ENCODE measurements around the gene DEF6.

The DEF6 gene

DNA sequence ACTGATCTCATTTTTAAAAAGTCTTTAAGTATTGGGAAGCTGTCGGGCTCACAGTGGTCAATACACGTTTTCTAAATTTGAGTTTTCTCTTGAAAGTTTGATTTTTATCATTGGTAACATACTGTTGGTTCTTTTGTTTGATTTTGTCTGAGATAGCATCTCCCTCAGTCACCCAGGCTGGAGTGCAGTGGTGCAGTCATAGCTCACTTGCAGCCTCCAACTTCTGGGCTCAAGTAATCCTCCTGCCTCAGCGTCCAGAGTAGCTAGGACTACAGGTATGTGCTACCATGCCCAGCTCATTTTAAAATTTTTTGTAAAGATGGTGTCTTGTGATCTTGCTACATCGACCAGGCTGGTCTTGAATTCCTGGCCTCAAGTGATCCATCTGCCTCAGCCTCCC lies 53.8 kb downstream of the DEF6 start:
- no peak for DNase-seq

DNA sequence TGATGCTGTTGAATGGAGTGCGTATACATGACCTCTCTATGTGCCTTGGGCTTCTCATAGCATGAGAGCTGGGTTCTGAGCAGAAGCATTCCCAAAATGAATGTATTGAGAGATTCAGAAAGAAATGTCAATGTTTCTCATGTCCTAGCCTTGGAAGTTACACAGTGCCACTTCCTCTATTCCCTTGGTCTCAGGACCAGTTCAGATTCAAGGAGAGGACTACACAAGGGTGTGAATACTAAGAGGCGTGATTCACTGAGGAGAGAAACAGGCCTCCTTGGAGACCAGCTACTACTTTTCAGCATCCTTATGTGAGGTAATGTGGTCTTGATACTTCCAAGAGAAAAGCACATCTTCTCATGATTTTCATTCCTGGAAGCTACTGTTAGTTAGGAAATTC lies 55.1 kb downstream of the DEF6 start:
- no peak for DNase-seq

DNA sequence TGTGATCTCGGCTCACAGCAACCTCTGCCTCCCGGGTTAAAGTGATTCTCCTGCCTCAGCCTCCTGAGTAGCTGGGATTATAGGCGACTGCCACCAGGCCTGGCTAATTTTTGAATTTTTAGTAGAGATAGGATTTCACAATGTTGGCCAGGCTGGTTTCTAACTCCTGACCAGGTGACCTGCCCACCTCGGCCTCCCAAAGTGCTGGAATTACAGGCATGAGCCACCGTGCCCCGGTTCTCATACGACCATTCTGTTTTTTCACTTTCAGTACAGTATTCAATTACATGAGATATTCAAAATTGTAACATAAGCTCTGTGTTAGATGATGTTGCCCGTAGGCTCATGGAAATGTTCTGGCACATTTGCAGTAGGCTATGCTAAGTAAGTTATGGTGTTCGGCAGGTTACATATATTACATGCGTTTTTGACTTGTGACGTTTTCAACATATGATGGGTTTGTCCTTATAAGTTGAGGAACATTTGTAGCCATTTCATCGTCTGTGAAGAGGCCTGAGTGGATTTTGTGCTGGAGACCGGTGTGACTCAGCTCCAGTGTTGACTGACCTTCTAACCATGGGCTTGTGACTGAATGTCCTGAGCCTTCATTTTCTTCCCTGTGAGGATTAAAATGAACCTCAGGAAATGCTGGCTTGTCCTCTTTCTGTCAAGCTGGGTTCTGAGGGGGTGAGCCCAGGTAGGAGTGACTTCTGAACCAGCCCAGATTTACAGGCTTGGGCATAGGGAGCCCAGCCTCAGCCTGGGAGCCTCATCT lies 56.9 kb downstream of the DEF6 start:
- no peak for DNase-seq

DNA sequence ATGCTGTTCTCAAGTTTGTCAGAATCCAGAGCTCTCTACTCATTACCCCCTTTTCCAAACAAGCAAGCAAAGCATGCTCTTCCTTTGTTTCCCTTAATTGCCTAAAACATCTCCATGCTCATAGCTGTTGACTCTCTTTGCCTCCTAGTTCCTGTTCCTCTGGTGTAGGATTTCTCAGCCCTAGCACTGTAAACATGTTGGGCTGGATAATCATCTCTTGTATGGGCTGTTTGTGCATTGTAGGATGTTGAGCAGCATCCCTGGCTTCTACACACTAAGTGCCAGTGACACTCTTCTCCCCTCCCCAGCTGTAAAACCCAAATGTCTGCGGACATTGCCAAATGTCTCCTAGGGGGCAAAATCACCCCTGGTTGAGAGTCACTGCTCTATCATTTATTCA lies 58.8 kb downstream of the DEF6 start:
- no peak for DNase-seq

DNA sequence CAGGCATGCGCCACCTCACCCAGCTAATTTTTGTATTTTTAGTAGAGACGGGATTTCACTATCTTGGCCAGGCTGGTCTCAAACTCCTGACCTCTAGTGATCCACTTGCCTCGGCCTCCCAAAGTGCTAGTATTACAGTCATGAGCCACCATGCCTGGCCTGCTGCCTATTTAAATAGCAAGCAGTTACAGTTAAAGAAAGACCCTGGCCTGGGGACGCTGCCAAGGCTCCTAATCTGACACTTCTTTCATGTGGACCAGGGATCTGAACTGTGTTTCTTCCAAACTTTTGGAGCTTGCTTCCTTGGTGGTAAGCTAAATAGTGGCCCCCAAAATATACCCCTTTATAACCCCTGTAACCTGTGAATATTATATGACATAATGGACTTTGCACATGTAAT lies 60.1 kb downstream of the DEF6 start:
- no peak for DNase-seq

DNA sequence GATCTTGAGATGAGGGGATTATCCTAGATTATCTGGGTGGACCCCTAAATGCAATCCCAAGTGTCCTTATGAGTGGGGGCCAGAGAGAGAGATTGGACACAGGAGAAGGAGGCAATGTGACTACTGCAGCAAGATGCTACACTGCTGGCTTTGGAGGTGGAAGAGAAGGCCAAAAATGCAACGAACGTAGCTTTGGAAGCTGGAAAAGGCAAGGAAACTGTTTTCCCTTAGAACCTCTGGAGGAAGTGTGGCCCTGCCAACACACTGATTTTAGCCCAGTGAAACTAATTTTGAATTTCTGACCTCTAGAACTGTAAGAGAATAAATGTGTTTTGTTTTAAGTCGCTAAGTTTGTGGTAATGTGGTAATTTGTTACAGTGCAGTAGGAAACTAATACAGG lies 60.5 kb downstream of the DEF6 start:
- DNase-seq: no peak

DNA sequence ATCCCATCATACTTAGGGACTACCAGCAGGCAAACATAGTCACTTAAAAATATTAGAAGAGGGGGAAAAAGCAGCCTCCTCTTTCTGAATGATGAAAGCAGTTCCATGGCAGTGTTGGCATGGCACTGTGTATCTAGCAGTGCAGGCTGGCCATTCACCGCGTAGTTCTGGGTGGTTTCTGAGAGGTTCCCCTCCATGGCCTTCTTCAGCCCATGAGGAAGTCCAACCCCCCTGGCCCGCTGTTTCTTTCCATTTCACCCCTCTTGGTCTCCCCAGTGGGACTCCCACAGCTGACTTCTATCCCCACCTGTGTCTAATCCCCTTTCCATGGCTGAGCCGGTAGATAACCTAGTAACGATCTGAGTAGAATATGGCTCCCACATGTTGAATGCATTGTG lies 61.7 kb downstream of the DEF6 start:
- no peak for DNase-seq

DNA sequence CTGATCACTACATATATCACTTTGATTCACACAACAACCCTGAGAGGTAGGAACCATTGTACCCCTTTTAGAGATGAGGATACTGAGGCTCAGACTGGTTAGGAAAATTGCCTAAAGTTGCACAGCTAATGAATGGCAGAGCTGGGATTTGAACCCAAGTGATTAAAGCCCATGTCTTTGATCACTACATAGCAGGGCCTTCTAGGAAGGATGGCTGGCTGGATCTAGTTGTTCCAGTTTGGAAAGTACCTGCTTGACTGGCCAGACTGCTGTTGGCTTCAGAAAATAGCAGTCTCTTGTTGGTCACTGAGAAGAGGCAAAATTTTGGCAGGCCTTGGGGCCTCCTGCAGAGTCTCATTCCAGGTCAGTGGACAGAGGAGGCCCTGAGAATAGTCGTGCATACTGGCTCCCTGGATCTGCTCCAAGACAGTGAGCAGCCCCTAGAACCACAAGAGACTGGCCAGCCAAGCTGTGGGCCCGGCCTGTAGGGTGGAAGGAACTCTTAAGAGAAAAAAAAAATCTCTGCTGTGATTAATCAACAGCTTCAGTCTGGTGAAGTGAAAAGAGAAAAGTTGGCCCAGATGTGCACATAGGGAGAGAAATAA lies 62.2 kb downstream of the DEF6 start:
- DNase-seq: peak; percentile 73

DNA sequence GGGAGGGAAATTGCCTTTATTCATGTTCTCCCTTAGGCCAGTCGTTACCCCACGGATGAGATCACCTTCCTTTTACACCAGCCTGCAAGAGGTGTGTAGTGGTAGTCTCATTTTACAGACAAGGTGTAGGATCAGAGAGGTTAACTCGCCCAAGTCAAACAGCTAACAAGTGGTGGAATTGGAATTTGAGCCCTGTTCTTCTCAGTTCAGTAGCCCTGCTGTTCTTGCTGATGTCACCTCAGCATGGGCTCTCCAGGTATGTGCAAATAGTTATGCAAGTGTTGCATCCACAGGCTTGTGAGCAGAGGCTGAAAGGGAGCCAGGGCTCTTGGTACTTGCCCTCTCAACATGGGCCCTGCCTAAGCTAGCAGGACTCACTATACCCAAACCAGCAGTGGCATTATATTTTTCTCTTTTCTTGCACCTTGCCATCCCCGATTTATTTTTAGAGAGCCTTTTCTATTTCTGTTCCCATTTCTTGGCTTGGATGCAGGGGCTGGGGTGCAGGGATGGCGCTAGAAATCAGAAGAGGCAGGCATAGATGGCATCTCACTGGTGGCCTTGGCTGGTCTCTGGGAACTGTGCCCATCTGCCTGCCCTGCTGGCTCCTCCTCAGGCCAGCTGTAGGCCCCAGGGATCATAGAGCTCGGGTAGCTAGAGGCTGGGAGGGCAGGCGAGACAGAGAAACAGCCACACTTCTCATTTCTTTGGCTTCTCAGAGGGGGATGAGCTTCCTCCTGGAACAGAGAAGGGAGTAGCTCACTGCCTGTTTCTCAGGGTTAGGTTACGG lies 62.9 kb downstream of the DEF6 start:
- DNase-seq: peak; percentile 19

DNA sequence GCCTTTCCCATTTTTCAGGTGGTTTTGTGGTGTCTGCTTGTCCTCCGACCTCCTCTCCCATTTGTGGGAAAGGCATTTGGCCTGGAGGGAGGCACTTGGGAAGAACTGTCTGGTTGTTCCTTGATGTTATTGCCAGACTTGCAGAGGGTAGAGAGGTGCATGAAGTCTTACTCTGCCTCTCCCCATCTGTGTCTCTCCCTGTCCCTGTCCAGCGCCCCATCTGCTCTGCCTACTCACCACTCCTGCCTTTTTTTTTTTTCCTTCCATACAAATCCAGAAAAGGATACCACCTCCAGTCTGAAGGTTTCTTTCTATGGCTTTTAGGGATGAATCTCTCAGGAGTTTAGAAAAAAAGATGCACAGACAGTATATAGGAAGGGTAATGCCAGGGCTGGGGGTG lies 64.6 kb downstream of the DEF6 start:
- DNase-seq: no peak

DNA sequence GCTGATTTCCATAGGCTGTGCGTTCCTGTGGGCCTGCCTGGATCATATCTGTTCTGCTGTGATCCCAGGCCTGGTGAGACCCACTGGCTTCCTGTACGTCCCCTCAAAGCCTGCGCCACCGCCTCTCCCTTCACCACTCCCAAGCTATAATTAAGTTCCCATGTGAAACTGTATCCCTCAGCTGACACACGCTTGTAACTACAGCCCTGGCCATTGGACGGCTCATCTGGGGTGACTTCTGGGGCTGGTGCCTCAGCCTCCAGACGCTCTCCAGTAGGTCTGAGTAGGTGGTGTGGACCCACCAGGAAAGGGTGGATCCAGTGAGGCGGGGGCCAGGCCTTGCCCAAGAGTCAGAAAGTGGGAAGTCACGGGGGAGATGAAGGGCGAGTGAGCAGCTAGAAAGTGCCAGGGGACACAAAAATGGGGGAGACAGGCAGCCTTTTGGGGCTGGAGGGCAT lies 65.7 kb downstream of the DEF6 start:
- peak; percentile 89 for DNase-seq

DNA sequence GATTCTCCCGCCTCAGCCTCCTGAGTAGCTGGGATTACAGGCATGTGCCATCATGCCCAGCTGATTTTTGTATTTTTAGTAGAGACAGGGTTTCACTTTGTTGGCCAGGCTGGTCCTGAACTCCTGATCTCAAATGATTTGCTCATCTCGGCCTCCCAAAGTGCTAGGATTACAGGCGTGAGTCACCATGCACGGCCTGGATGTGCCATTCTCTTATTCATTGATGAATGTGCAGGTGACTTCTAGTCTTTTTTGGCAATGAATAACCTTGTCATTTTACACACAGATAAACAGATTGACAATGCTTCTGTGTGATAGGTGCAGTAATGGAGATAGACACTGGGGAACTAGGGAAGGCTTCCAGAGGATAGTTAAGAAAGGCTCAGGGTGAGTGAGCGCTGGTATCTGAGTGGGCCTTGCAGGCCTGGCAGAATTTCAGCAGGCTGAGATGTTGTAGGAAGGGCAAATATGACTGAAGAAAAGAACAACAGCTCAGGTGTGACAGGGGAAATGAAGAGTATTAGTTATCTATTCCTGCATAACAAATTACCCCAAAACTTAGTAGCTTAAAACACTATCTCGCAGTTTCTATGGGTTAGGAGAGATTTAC lies 68.1 kb downstream of the DEF6 start:
- no peak for DNase-seq

DNA sequence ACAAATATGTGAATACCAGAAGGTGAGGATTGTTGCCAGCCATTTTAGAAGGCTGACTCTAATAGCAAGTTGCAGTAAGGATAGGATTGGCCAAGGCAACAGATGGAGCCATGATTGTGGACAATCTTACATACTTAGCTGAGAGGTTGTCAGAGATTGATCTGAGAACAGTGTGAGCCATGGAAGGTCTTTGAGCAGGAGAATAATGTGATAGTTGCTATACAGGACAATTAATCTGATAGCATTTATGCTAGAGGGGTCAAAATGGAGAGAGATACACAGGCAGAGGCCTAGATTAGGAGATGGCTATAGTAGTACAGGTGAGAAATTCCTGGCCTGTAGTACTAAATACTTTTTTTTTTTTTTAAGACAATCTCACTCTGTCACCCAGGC lies 68.6 kb downstream of the DEF6 start:
- DNase-seq: no peak

DNA sequence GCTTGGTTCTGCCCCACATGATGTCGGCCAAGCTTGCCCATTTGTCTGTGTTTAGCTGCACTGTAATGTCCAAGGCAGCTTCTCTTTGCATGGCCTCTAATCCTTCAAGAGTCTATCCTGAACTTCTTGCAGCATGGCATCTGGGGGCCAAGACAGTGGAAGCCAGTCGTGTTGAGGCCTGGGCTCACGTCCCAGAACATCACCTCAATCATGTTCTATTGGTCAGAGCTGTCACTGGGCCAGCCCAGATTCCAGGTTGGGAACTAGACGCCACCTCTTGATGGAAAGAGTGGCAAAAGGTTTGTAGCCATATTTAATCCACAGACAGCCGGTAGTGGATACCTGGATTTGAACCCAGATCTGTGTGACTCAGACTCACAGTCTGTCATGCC lies 70.0 kb downstream of the DEF6 start:
- no peak for DNase-seq

DNA sequence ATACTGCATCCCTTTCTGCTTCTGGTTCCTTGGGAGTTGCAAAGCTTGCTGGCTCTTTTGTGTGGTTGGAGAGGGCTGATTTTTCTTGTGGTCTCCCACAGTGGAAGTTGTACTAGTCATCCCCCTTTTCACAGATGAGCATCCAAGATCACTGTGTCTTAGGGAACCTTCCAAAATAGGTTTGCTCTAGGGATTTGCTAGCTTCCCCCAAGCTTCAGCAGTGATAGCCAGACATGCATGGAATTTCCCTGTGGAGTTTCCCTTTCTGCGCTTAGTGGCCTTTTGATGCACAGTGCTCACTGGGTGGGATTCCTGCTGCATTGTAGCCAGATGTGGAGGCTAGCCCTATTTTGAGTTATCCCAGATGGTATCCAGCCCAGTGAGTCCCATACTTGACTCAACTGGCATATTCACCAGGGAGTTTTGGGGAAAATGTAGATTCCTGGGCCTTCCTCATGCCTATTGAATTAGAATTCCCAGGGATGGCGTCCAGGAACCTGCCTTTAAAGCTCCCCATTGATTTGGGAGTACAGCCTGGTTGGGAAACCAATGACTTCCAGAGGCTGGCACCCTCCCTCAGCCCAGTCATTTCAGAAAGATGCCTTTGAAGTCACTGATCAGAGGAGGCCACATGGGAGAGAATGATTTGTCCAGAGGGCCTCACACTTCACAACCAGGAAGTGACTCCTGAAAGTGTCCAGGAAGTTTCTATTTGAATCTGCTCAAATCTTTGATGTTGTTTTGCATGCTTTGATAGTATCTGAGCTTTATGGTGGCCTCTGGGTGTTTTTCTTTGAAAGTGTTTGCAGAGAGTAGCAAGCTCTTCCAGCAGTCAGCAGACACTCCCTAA lies 70.6 kb downstream of the DEF6 start:
- DNase-seq: peak; percentile 92

DNA sequence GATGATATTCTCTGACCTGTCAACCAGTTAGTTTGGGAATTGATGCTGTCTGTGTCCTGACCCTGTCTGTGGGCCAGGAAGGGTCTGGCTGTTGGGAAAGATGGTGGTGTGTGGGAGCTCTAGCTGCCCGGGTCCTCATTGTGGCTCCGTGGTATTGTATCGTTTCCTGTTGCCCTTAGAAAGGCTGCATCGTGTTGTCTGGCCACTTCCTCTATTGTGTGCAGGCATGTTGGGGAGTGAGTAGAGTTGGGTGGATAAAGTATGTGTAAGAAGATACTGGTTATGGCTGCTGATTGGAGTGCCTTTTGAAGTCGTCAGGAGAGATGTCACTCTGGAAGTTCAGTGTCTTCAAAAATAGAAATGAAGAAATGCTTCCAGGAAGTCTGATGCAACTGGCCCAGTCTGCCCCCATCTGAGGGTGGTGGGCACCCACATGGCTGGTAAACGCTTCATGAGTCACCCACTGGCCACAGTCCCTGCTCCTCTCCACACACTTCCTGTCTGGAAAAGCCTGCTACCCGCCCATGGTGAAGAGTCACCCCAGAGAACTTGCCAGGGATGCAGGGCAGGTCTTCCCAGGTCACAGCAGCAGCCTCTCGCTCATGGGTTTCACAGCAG lies 72.6 kb downstream of the DEF6 start:
- DNase-seq: peak; percentile 97

DNA sequence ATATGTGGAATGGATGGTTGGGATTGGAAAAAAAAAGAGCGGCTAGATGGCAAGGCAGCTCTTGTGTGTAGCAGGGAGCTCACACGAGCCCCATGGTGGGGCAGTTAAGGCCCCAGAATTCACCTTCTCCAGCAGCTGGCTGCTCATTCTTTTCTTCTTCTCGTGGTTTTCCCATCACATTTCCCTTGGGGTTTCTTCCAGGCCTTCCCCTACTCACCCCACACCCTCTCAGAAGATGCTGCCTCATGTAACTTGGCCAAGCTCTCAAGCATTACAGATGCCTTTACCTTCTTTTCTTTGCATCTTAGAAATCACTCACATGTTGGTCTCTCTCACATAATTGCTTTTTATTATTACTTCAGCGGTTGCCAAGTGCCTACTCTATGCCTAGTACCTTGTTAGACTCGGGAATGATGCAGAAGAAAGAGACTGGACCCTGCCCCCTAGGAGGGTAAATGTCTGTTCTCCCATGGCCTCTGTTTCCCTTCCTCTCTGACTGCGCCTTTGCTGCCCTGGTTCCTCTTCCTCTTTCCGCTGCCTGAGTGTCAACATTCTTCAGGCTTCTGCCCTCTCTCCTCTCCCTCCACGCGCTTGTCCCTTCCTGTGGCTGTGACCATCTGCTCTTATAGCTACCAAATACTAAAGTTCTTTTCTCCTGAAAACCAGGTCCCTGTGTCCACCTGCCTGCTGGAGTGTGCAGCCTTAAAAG lies 73.3 kb downstream of the DEF6 start:
- peak; percentile 85 for DNase-seq

Data from fibroblast of skin of right quadriceps (primary cell).